HepG2 (cell line): Measurements from ENCODE around the gene SHC1. TPM values are rescaled to one million over a fixed set of nuclear protein-coding genes. Genes with fewer than 3 reads are reported as not detected.

Experiments
- ATAC-seq: fragments of 200-7000 bp; cut with Tn5 transposase; 3 replicates; pipeline ENCODE4 v1.9.1; 2020; ENCODE audit warnings: mild to moderate bottlenecking, moderate library complexity
- BruUV-seq: library from RNA; stranded (reverse); fragments of 400-500 nt; replicated peaks from 2 replicates; lab custom pipeline; 2021; lab: Mats Ljungman, UMichigan
- CTCF ChIA-PET: fragments of 300-600 bp; formaldehyde crosslinking; extraction: SDS; loops from one replicate; lab custom pipeline; 2021; ENCODE audit warnings: low total read pairs, inconsistent platforms, low intra/inter-chr PET ratio; lab: Yijun Ruan, JAX
- POLR2A ChIA-PET: fragments of 350-600 bp; sonication (Branson Sonifier 250); formaldehyde crosslinking; loops from one replicate; lab custom pipeline; 2020; ENCODE audit warnings: antibody characterized with exemption, inconsistent platforms; lab: Yijun Ruan, JAX
- DNase-seq: peaks from one replicate; pipeline ENCODE4 v3.0.0-alpha.2; 2015; ENCODE audit warnings: low spot score
- FAIRE-seq: peaks from 3 replicates; lab custom pipeline; 2011; peaks lifted over from hg19 to GRCh38; lab: Jason Lieb, UNC
- H2AFZ ChIP-seq: one replicate; pipeline ENCODE4 v1.6.1; 2011; ENCODE audit warnings: low read length, inconsistent platforms
- H3K27ac ChIP-seq: fragments of 300-600 bp; 3 replicates; pipeline ENCODE4 v1.8.0; 2011; ENCODE audit warnings: mixed run types, mild to moderate bottlenecking, mixed read lengths, low read length, inconsistent platforms; ENCODE audit not compliant: insufficient read depth; ENCODE audit errors: extremely low read length
- H3K27me3 ChIP-seq, 2 experiments: fragments of 200-600 bp in 1 of 2; 2 replicates in 1 of 2; 3 replicates in 1 of 2; pipeline versions ENCODE4 v1.6.0 to v1.8.0; 2011; ENCODE audit warnings: low read length in 2 of 2, mild to moderate bottlenecking in 2 of 2, moderate library complexity in 2 of 2, inconsistent platforms in 1 of 2; ENCODE audit not compliant: insufficient read depth in 2 of 2, control insufficient read depth in 1 of 2
- H3K36me3 ChIP-seq, 2 experiments: fragments of 200-600 bp in 1 of 2; replicated peaks in 1 of 2; 2 replicates in 1 of 2; 3 replicates in 1 of 2; pipeline versions ENCODE4 v1.5.1 to v1.8.0; 2011; ENCODE audit warnings: low read length in 2 of 2, inconsistent platforms in 1 of 2; ENCODE audit not compliant: insufficient read depth in 2 of 2, control insufficient read depth in 1 of 2
- H3K4me1 ChIP-seq: 2 replicates; pipeline ENCODE4 v1.5.1; 2012; ENCODE audit warnings: low read length, inconsistent platforms; ENCODE audit not compliant: insufficient read depth
- H3K4me2 ChIP-seq: 2 replicates; pipeline ENCODE4 v1.6.0; 2011; ENCODE audit warnings: low read depth, low read length, inconsistent platforms
- H3K4me3 ChIP-seq, 3 experiments: fragments of 200-600 bp in 1 of 3; sonication (generic), shearing (Covaris generic) in 1 of 3; replicated peaks in 1 of 3; 2 replicates each; pipeline ENCODE4 v1.5.1; 2011 to 2016; ENCODE audit warnings: low read length in 3 of 3, inconsistent platforms in 2 of 3, low read depth in 2 of 3, mild to moderate bottlenecking in 2 of 3, control low read depth in 1 of 3, mixed read lengths in 1 of 3; ENCODE audit not compliant: insufficient read depth in 1 of 3
- H3K79me2 ChIP-seq: one replicate; pipeline ENCODE4 v1.6.1; 2011; ENCODE audit warnings: low read length, inconsistent platforms; ENCODE audit not compliant: insufficient read depth
- H3K9ac ChIP-seq: 2 replicates; pipeline ENCODE4 v1.6.0; 2011; ENCODE audit warnings: mild to moderate bottlenecking, low read depth, low read length, inconsistent platforms; ENCODE audit not compliant: insufficient read depth
- H3K9me3 ChIP-seq: 2 replicates; pipeline ENCODE4 v1.5.1; 2012; ENCODE audit warnings: mild to moderate bottlenecking, low read length
- H4K20me1 ChIP-seq: 2 replicates; pipeline ENCODE4 v1.6.0; 2011; ENCODE audit warnings: inconsistent platforms, mild to moderate bottlenecking, low read length, moderate library complexity; ENCODE audit not compliant: insufficient read depth
- ARNTL ChIP-seq: sonication (generic); formaldehyde crosslinking; IDR thresholded peaks from 2 replicates; pipeline ENCODE4 v1.4.0; 2020; ENCODE audit warnings: mild to moderate bottlenecking, missing genetic modification reagents
- CREM ChIP-seq, 2 experiments: sonication (generic) in 1 of 2; formaldehyde crosslinking in 1 of 2; IDR thresholded peaks; 2 replicates each; pipeline versions ENCODE4 v1.4.0 to v1.6.1; 2016 to 2020; ENCODE audit warnings: antibody characterized with exemption in 1 of 2, mild to moderate bottlenecking in 1 of 2, missing genetic modification reagents in 1 of 2
- KLF13 ChIP-seq: sonication (generic); formaldehyde crosslinking; IDR thresholded peaks from 2 replicates; pipeline ENCODE4 v1.4.0; 2020; ENCODE audit warnings: mild to moderate bottlenecking, missing genetic modification reagents
- PCBP1 ChIP-seq: fragments of 200-400 bp; formaldehyde crosslinking; IDR thresholded peaks from 2 replicates; pipeline ENCODE4 v1.6.1; 2017; ENCODE audit warnings: mild to moderate bottlenecking, low read depth, low read length, borderline replicate concordance
- RBFOX2 ChIP-seq: fragments of 200-400 bp; formaldehyde crosslinking; IDR thresholded peaks from 2 replicates; pipeline ENCODE4 v1.6.1; 2017; ENCODE audit warnings: low read depth, mild to moderate bottlenecking, low read length
- WIZ ChIP-seq: sonication (generic); formaldehyde crosslinking; IDR thresholded peaks from 2 replicates; pipeline ENCODE4 v1.5.1; 2020; ENCODE audit warnings: mild to moderate bottlenecking, missing genetic modification reagents
- ZNF530 ChIP-seq: sonication (generic); formaldehyde crosslinking; IDR thresholded peaks from 2 replicates; pipeline ENCODE4 v1.5.0; 2020; ENCODE audit warnings: low read depth, mild to moderate bottlenecking, missing genetic modification reagents
- ZNF773 ChIP-seq: sonication (generic); formaldehyde crosslinking; IDR thresholded peaks from 2 replicates; pipeline ENCODE4 v1.4.0; 2020; ENCODE audit warnings: missing genetic modification reagents, borderline replicate concordance
- WGBS: methylation state at CpG from one replicate; pipeline ENCODE4 v1.1.6; 2017; ENCODE audit warnings: low lambda C conversion rate; 5-methylcytosine and 5-hydroxymethylcytosine counted together
- in situ Hi-C: cut with HindIII; loops from 2 replicates; pipeline ENCODE4 v1.10.0; 2017; ENCODE audit warnings: low pct_unique_long_range_greater_than_20kb; ENCODE audit not compliant: extremely low pct_ligation_motif_present
- intact Hi-C: fragments of 100-400 bp; cut with micrococcal nuclease; formaldehyde crosslinking; loops from one replicate; pipeline ENCODE4 v1.10.0; 2022; ENCODE audit not compliant: unreplicated experiment
- polyA plus RNA-seq, 8 experiments: library from polyadenylated mRNA; depleted of rRNA in 3 of 8; stranded (reverse) in 7 of 8; unstranded in 1 of 8; fragments of >200 nt; fragmentation: Illumina TruSeq in 4 of 8; extraction: Trizol in 4 of 8; gene quantifications; 2 replicates each; pipeline versions ENCODE4 v1.2.1 to v1.2.3, GENCODE V29; 2011 to 2016; ENCODE audit warnings: low read depth in 4 of 8, missing spikeins in 1 of 8, mixed read lengths in 1 of 8; ENCODE audit not compliant: insufficient read depth in 1 of 8
- total RNA-seq, 5 experiments: library from RNA; depleted of rRNA; stranded (reverse); fragments of >200 nt; fragmentation: Illumina TruSeq; extraction: Trizol; gene quantifications; 2 replicates each; pipeline ENCODE4 v1.2.3, GENCODE V29; 2016; ENCODE audit warnings: low read depth in 1 of 5
- TF ChIP-seq, protein P1 (sequence below): sonication (generic); formaldehyde crosslinking; IDR thresholded peaks from 2 replicates; pipeline ENCODE4 v1.9.0; 2022; ENCODE audit warnings: missing genetic modification reagents, mild to moderate bottlenecking, borderline replicate concordance
- TF ChIP-seq, protein P2 (sequence below): sonication (generic); formaldehyde crosslinking; IDR thresholded peaks from 2 replicates; pipeline ENCODE4 v1.5.0; 2020; ENCODE audit warnings: mild to moderate bottlenecking, missing genetic modification reagents, moderate library complexity

The SHC1 gene
- total and polyA plus RNA-seq, 2 of the 13 experiments (the other 11 are each of a cell fraction or from before 2014, with no cell fraction given), result 52.0 to 137 TPM

DNA sequence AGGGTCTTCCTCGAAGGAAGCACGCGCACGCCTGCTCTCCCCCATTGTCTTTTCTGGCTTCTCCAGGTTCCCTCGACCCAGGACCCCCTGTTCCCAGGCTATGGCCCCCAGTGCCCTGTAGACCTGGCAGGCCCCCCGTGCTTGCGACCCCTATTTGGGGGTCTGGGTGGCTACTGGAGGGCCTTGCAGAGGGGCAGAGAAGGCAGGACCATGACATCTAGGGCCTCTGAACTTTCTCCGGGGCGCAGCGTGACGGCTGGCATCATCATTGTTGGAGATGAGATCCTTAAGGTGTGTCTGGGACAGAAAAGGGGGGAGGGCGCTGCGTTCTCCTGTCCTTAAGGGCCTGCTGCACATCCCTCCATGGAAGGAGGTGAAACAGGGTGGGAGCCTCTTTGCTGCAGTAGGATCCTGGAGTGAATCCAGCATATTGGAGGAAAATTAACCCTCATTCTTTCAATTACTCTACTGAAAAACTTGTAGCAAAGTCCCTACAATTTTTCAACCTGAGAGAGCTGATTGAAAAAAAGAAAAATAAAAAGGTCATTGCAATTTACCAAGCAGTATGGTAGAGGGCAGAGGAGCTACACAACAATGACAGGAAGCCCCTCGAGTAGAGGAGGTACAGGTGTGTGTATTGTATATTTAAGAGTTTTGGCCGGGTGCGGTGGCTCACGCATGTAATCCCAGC, 13.4 kb upstream of the SHC1 start:
- FAIRE-seq (no peak), ATAC-seq (peak; percentile 8; the same call in 2 of the 3 replicates)
- 20% methylated on average over 11 of the region's 17 CpGs for whole genome bisulfite sequencing

More for the DNA sequence above, 13.4 kb upstream of the SHC1 start:
- Histone ChIP-seq H4K20me1 (no peaks in the 10 kb centered on the region), H3K4me3 (peak overlapping the region; percentile 74 to 86 (median 76)), H3K79me2 (peaks cover 24% of the 10 kb centered on the region), H2AFZ (no peak overlapping the region), H3K9me3 (no peaks in the 10 kb centered on the region), H3K4me2 (peak overlapping the region; percentile 90), H3K9ac (peak overlapping the region; percentile 87), H3K27ac (peak overlapping the region; percentile 64), H3K36me3 (peaks cover 3 to 18% of the 10 kb centered on the region in 2 experiments), H3K4me1 (peaks cover 39% of the 10 kb centered on the region), H3K27me3 (no peaks in the 10 kb centered on the region)
- ChIA-PET CTCF (interaction anchor here (1.0 kb wide), 1 partner anchor 33 kb away, joined by 3 read pairs; no protein-coding TSS in a partner anchor), POLR2A (interaction anchor here (0.7 to 2.9 kb wide), 11 partner anchors 10 to 67 kb away, joined by 3 to 78 read pairs (median 5); partner anchors contain the start of genes ADAM15, CKS1B, LENEP and PBXIP1)
- intact Hi-C loops, result no loop called here
- no peak for DNase-seq
- no TSS peak for BruUV-seq
- in situ Hi-C loops, result loop anchor here (5.0 kb wide), 1 partner anchor 78 kb away; the partner anchor contains the start of gene EFNA4
- TF ChIP-seq WIZ (no peak), ZNF773 (no peak), PCBP1 (no peak), KLF13 (CRISPR knock-in tag) (no peak), RBFOX2 (0 out of 2 replicates have a peak, but pooled peaks have one; percentile 35), CREM (IDR thresholded peaks at IDR 0.05) (no peak), CREM (CRISPR knock-in tag; IDR thresholded peaks at IDR 0.05) (no peak), ARNTL (CRISPR knock-in tag) (no peak), ZNF530 (CRISPR knock-in tag) (no peak)
- TF ChIP-seq, protein P1, sequence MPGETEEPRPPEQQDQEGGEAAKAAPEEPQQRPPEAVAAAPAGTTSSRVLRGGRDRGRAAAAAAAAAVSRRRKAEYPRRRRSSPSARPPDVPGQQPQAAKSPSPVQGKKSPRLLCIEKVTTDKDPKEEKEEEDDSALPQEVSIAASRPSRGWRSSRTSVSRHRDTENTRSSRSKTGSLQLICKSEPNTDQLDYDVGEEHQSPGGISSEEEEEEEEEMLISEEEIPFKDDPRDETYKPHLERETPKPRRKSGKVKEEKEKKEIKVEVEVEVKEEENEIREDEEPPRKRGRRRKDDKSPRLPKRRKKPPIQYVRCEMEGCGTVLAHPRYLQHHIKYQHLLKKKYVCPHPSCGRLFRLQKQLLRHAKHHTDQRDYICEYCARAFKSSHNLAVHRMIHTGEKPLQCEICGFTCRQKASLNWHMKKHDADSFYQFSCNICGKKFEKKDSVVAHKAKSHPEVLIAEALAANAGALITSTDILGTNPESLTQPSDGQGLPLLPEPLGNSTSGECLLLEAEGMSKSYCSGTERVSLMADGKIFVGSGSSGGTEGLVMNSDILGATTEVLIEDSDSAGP, result 0 out of 2 replicates have a peak, but pooled peaks have one; percentile 11
- TF ChIP-seq, protein P2, sequence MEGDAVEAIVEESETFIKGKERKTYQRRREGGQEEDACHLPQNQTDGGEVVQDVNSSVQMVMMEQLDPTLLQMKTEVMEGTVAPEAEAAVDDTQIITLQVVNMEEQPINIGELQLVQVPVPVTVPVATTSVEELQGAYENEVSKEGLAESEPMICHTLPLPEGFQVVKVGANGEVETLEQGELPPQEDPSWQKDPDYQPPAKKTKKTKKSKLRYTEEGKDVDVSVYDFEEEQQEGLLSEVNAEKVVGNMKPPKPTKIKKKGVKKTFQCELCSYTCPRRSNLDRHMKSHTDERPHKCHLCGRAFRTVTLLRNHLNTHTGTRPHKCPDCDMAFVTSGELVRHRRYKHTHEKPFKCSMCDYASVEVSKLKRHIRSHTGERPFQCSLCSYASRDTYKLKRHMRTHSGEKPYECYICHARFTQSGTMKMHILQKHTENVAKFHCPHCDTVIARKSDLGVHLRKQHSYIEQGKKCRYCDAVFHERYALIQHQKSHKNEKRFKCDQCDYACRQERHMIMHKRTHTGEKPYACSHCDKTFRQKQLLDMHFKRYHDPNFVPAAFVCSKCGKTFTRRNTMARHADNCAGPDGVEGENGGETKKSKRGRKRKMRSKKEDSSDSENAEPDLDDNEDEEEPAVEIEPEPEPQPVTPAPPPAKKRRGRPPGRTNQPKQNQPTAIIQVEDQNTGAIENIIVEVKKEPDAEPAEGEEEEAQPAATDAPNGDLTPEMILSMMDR (CRISPR knock-in tag), result 0 out of 2 replicates have a peak, but pooled peaks have one; percentile 5
